ENCODE measurements around the gene ENTHD1.

The ENTHD1 gene

DNA sequence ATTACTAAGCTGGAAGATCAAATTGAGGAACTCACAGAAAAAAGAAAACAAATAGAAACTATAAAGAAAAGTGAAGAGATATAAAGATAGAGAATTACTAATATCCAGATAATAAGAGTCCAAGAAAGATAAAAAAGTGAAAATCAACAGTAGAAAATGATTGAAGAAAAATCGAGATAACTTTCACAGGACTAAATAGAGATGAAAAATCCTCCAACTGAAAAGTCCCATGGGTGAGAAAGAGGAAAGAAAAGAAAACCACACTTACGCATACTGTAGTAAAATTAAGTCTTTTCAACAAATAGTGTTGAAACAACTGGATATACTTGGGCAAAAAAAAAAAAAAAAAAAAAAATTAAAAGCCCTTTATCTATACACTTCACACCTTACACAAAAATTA, 60.0 kb downstream of the ENTHD1 start:
- no peak overlapping the region for H3K27ac ChIP-seq
- TF ChIP-seq, protein P1, sequence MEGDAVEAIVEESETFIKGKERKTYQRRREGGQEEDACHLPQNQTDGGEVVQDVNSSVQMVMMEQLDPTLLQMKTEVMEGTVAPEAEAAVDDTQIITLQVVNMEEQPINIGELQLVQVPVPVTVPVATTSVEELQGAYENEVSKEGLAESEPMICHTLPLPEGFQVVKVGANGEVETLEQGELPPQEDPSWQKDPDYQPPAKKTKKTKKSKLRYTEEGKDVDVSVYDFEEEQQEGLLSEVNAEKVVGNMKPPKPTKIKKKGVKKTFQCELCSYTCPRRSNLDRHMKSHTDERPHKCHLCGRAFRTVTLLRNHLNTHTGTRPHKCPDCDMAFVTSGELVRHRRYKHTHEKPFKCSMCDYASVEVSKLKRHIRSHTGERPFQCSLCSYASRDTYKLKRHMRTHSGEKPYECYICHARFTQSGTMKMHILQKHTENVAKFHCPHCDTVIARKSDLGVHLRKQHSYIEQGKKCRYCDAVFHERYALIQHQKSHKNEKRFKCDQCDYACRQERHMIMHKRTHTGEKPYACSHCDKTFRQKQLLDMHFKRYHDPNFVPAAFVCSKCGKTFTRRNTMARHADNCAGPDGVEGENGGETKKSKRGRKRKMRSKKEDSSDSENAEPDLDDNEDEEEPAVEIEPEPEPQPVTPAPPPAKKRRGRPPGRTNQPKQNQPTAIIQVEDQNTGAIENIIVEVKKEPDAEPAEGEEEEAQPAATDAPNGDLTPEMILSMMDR (conservative IDR thresholded peaks at IDR 0.05) = no peak

DNA sequence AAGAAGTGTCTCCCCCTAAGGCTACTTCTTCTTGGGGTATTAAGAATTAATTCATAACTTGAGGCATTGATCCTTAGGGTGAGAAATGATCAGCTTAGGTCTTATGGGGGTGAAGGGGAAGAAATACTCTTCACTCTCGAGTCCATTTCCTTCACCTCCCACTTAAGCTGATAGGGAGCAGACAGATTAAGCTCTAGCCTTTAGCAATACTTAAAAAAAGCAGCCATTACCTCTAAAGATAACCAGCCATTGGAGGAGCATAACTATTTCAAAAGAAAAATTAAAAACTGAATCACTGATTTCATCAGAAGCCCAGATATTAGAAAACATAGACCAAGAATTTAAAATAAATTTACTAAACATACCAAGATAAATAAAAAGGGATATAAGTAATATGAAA, 60.5 kb downstream of the ENTHD1 start:
- TF ChIP-seq, protein P1 (conservative IDR thresholded peaks at IDR 0.05) = no peak
- no peak overlapping the region for H3K27ac ChIP-seq

GRCh38 chr22:39832627-39833074, 60.9 kb downstream of the ENTHD1 start:
- TF ChIP-seq, protein P1 (conservative IDR thresholded peaks at IDR 0.05) = no peak
- H3K27ac ChIP-seq = no peak overlapping the region

GRCh38 chr22:39825661-39826102, 67.9 kb downstream of the ENTHD1 start:
- TF ChIP-seq, protein P1 (conservative IDR thresholded peaks at IDR 0.05) = no peak
- H3K27ac ChIP-seq = no peak overlapping the region

DNA sequence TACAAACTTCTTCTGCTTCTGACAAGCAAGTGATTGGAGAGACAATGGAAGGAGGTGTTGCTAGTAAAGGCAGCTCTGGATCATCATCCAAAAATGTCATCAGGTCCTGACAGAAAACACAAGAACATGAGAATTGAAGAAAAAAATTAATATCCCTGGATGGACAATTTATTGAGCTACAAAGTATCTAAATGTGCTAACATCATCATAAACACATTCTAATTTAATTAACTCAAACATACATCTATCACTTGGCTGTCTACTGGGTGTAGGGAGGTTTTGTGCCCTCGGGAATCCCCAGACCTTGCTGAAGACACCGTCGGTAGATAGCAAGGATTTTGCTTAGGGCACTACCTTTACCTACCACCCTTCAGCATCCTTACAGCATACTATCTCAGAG, 72.6 kb downstream of the ENTHD1 start:
- TF ChIP-seq, protein P1 (conservative IDR thresholded peaks at IDR 0.05) = no peak
- H3K27ac ChIP-seq = no peak overlapping the region

DNA sequence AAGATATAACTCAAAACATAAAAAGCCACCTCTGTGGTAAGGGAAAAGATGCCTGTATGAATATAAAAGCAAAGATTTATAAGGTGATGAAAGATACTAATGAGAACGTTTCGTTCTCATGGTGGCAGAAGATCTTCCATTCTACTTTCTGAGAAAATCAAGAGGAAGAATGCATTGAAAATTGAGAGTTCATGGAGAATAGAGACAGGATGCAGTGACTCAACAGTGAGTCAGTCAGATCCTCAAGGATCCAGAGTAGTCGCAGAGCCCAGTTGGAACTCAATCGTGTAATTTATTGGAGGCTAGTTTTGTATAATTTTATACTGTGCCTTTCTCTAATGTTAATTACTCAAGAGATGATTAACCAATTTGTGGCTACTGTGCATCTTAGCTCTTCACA, 73.3 kb downstream of the ENTHD1 start:
- H3K27ac ChIP-seq = no peak overlapping the region
- TF ChIP-seq, protein P1 (conservative IDR thresholded peaks at IDR 0.05) = no peak

- H3K27ac ChIP-seq = no peak overlapping the region
- TF ChIP-seq, protein P1 (conservative IDR thresholded peaks at IDR 0.05) = no peak
These were observed 74.1 kb downstream of the ENTHD1 start for GRCh38 chr22:39819429-39819828.
